Keratinocyte (primary cell): ENCODE measurements around the gene TUBB2B.

Source experiments
- CTCF ChIP-seq, 3 experiments: IDR thresholded peaks in 1 of 3; conservative IDR thresholded peaks in 1 of 3; optimal IDR thresholded peaks in 1 of 3; 2 replicates in 2 of 3; 3 replicates in 1 of 3; pipeline versions ENCODE3 to v1.5.1; 2011; ENCODE audit warnings: low read length in 3 of 3, mild to moderate bottlenecking in 3 of 3, moderate library complexity in 2 of 3, control low read depth in 1 of 3, inconsistent platforms in 1 of 3; ENCODE audit not compliant: insufficient read depth in 2 of 3; ENCODE audit errors: extremely low read depth in 1 of 3
- EZH2 ChIP-seq: IDR thresholded peaks from one replicate; pipeline ENCODE4 v1.6.1; 2012; ENCODE audit warnings: inconsistent platforms, mild to moderate bottlenecking, low read length, moderate library complexity

GRCh38 chr6:3217286-3217685 lies 10.2 kb downstream of the TUBB2B start:
- TF ChIP-seq CTCF (optimal IDR thresholded peaks at IDR 0.05 in 1 of 3, IDR thresholded peaks at IDR 0.05 in 1 of 3, conservative IDR thresholded peaks at IDR 0.05 in 1 of 3; ENCODE audit: extremely low read depth in 1 of 3, insufficient read depth in 2 of 3, low read length in 3 of 3) (no peak), EZH2 (no peak)
